G401 (cell line): Measurements from ENCODE around the gene WDR5. TPM values are rescaled to one million over a fixed set of nuclear protein-coding genes. Genes with fewer than 3 reads are reported as not detected.
A peak's percentile ranks its signal among the peaks of the same experiment; 100 is the strongest.

Source experiments
- DNase-seq: peaks from one replicate; pipeline ENCODE4 v3.0.0-alpha.2; 2015; ENCODE audit warnings: low spot score
- in situ Hi-C: cut with HindIII; loops from 2 replicates; pipeline ENCODE4 v1.10.0; 2016; ENCODE audit warnings: low sequenced_read_pairs, mixed read lengths
- total RNA-seq: library from RNA; depleted of rRNA; stranded (reverse); fragments of >200 nt; shearing (Covaris generic); gene quantifications from 2 replicates; pipeline ENCODE4 v1.2.3, GENCODE V29; 2014

Gene WDR5
- total RNA-seq, 1 experiment from 2014 or later, result 42.5 TPM

GRCh38 chr9:134155812-134156377 lies 20.0 kb downstream of the WDR5 start:
- DNase-seq, result no peak
- in situ Hi-C loops, result no loop called here

GRCh38 chr9:134156564-134157377 lies 20.9 kb downstream of the WDR5 start:
- in situ Hi-C loops, result no loop called here
- no peak for DNase-seq

- in situ Hi-C loops, result no loop called here
- no peak for DNase-seq
Observed at GRCh38 chr9:134157378-134157885, 21.6 kb downstream of the WDR5 start.

GRCh38 chr9:134158242-134158641 lies 22.4 kb downstream of the WDR5 start:
- no peak for DNase-seq
- in situ Hi-C loops, result no loop called here

GRCh38 chr9:134158753-134159392 lies 23.0 kb downstream of the WDR5 start:
- in situ Hi-C loops, result no loop called here
- no peak for DNase-seq

GRCh38 chr9:134159566-134160245 lies 23.8 kb downstream of the WDR5 start:
- in situ Hi-C loops, result no loop called here
- no peak for DNase-seq

- no peak for DNase-seq
- in situ Hi-C loops, result no loop called here
Observed at GRCh38 chr9:134161647-134162046, 25.8 kb downstream of the WDR5 start.

GRCh38 chr9:134162212-134162775 lies 26.4 kb downstream of the WDR5 start:
- no peak for DNase-seq
- in situ Hi-C loops, result no loop called here

GRCh38 chr9:134162926-134163370 lies 27.1 kb downstream of the WDR5 start:
- peak; percentile 46 for DNase-seq
- in situ Hi-C loops, result no loop called here

GRCh38 chr9:134163371-134164196 lies 27.7 kb downstream of the WDR5 start:
- peak; percentile 65 for DNase-seq
- in situ Hi-C loops, result no loop called here

GRCh38 chr9:134164879-134165278 lies 29.0 kb downstream of the WDR5 start:
- no peak for DNase-seq
- in situ Hi-C loops, result no loop called here

- in situ Hi-C loops, result no loop called here
- DNase-seq, result peak; percentile 43
Observed at GRCh38 chr9:134165357-134166315, 29.8 kb downstream of the WDR5 start.

- in situ Hi-C loops, result no loop called here
- DNase-seq, result no peak
Observed at GRCh38 chr9:134166374-134166773, 30.5 kb downstream of the WDR5 start.

GRCh38 chr9:134167530-134167931 lies 31.6 kb downstream of the WDR5 start:
- no peak for DNase-seq
- in situ Hi-C loops, result no loop called here

- in situ Hi-C loops, result no loop called here
Observed at GRCh38 chr9:134168757-134169550, 33.1 kb downstream of the WDR5 start.

GRCh38 chr9:134169724-134170401 lies 34.0 kb downstream of the WDR5 start:
- no peak for DNase-seq
- in situ Hi-C loops, result no loop called here

More at GRCh38 chr9:134168757-134169550, 33.1 kb downstream of the WDR5 start:
- no peak for DNase-seq
